Suprapubic skin (tissue), 4 donors: Measurements from ENCODE around the gene HHAT. TPM values are rescaled to one million over a fixed set of nuclear protein-coding genes. Genes with fewer than 3 reads are reported as not detected.
"Not testable (repeated sequence)": the region's sequence is repeated elsewhere in the genome, so short reads cannot be mapped to it uniquely, and the experiment has no call there.

Source experiments
- DNase-seq, 2 donors: peaks; one replicate each; pipeline ENCODE4 v3.0.0-alpha.2; 2019; ENCODE audit warnings: low spot score in 2 of 2
- H3K27ac ChIP-seq: fragments of 200-600 bp; sonication (generic); one replicate; pipeline ENCODE4 v1.5.1; 2019
- H3K27me3 ChIP-seq: fragments of 200-600 bp; sonication (generic); one replicate; pipeline ENCODE4 v1.5.1; 2019
- H3K36me3 ChIP-seq: fragments of 200-600 bp; sonication (generic); one replicate; pipeline ENCODE4 v1.5.1; 2019
- H3K4me1 ChIP-seq: fragments of 200-600 bp; sonication (generic); one replicate; pipeline ENCODE4 v1.5.1; 2019
- H3K4me3 ChIP-seq: fragments of 200-600 bp; sonication (generic); one replicate; pipeline ENCODE4 v1.5.1; 2019; ENCODE audit warnings: mild to moderate bottlenecking
- H3K9me3 ChIP-seq: fragments of 200-600 bp; sonication (generic); one replicate; pipeline ENCODE4 v1.5.1; 2019
- EP300 ChIP-seq: sonication (generic); formaldehyde crosslinking; IDR thresholded peaks from one replicate; pipeline ENCODE4 v1.6.1; 2017; ENCODE audit warnings: antibody characterized with exemption
- POLR2A ChIP-seq, 2 donors: fragments of 450-650 bp; IDR thresholded peaks; one replicate each; pipeline ENCODE4 v1.6.1; 2017; ENCODE audit warnings: antibody characterized with exemption in 2 of 2, mild to moderate bottlenecking in 2 of 2, moderate library complexity in 2 of 2
- POLR2AphosphoS5 ChIP-seq, 3 donors: sonication (generic); formaldehyde crosslinking; IDR thresholded peaks; one replicate each; pipeline ENCODE4 v1.6.1; 2017; ENCODE audit warnings: antibody characterized with exemption in 3 of 3
- WGBS: methylation state at CpG from one replicate; pipeline ENCODE4 v1.1.5; 2018; 5-methylcytosine and 5-hydroxymethylcytosine counted together
- total RNA-seq, 4 donors: library from RNA; depleted of rRNA; stranded (reverse); fragments of >200 nt; gene quantifications; one replicate each; pipeline ENCODE4 v1.1.0, GENCODE V29; 2016
- TF ChIP-seq, protein P1 (sequence below), 2 donors: fragments of 200-600 bp in 1 of 2; fragments of 450-650 bp in 1 of 2; sonication (generic) in 1 of 2; IDR thresholded peaks; one replicate each; pipeline ENCODE4 v1.5.1; 2016 to 2019; ENCODE audit warnings: antibody characterized with exemption in 2 of 2, mild to moderate bottlenecking in 1 of 2, moderate library complexity in 1 of 2

HHAT gene
- total RNA-seq, 4 donors from 2014 or later = 4.1 to 20.0 (median 9.3) TPM

DNA sequence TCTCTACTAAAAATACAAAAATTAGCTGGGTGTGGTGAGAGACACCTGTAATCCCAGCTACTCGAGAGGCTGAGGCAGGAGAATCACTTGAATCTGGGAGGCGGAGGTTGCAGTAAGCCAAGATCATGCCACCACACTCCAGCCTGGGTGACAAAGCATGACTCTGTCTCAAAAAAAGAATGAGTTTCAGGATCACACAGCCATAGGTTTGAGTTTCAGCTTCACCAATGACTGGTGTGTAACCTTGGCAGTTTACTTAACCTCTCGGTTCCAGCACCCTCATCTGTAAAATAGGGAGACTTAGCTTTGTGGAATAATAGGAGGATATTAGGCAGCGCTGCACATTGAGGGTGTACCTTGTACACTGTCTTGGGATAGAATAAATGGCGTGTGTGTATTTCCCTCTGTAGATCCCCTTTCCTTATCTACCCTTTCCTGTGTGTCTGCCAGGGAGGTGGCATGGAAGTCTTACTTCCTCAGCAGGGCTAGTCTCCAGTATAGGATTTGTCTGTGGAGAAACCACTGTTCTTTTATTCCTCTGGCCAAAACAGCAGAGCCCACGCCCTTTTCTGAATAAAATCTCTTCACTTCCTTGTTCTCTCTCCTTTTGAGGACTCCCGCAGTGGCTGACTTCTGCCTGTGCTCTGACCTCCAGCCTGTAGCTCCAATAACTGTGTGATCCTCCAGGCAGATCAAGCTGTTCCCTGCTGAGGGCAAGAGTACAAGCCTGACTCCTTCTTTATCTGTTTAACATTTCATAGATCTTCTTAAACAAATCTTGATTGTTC lies 90.4 kb downstream of the HHAT start:
- H3K27ac ChIP-seq = no peak overlapping the region
- no peak for TF ChIP-seq POLR2A (IDR thresholded peaks at IDR 0.05)
- TF ChIP-seq POLR2AphosphoS5 (IDR thresholded peaks at IDR 0.05) = no peak
- no peak for TF ChIP-seq EP300
- TF ChIP-seq, protein P1, sequence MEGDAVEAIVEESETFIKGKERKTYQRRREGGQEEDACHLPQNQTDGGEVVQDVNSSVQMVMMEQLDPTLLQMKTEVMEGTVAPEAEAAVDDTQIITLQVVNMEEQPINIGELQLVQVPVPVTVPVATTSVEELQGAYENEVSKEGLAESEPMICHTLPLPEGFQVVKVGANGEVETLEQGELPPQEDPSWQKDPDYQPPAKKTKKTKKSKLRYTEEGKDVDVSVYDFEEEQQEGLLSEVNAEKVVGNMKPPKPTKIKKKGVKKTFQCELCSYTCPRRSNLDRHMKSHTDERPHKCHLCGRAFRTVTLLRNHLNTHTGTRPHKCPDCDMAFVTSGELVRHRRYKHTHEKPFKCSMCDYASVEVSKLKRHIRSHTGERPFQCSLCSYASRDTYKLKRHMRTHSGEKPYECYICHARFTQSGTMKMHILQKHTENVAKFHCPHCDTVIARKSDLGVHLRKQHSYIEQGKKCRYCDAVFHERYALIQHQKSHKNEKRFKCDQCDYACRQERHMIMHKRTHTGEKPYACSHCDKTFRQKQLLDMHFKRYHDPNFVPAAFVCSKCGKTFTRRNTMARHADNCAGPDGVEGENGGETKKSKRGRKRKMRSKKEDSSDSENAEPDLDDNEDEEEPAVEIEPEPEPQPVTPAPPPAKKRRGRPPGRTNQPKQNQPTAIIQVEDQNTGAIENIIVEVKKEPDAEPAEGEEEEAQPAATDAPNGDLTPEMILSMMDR (IDR thresholded peaks at IDR 0.05) = no peak
- H3K36me3 ChIP-seq = no peaks in the 10 kb centered on the region
- no peak for DNase-seq
- no peak overlapping the region for H3K4me3 ChIP-seq
- H3K27me3 ChIP-seq = no peaks in the 10 kb centered on the region
- peaks cover 2% of the 10 kb centered on the region for H3K4me1 ChIP-seq
- WGBS = 90% methylated on average over 7 of the region's 7 CpGs
- H3K9me3 ChIP-seq = no peaks in the 10 kb centered on the region

DNA sequence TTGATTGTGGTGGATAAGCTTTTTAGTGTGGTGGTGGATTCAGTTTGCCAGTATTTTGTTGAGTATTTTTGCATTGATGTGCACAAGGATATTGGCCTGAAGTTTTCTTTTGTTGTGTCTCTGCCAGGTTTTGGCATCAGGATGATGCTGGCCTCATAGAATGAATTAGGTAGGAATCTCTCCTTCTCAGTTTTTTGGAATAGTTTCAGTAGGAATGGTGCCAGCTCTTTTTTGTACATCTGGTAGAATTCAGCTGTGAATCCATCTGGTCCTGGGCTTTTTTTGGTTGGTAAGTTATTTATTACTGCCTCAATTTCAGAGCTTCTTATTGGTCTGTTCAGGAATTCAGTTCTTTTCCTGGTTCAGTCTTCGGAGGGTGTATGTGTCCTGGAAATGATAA lies 98.0 kb downstream of the HHAT start:
- H3K4me1 ChIP-seq, H3K9me3 ChIP-seq, DNase-seq, H3K4me3 ChIP-seq, H3K27ac ChIP-seq, H3K27me3 ChIP-seq, H3K36me3 ChIP-seq: not testable (repeated sequence)
- 74% methylated on average over 1 of the region's 1 CpG for WGBS

DNA sequence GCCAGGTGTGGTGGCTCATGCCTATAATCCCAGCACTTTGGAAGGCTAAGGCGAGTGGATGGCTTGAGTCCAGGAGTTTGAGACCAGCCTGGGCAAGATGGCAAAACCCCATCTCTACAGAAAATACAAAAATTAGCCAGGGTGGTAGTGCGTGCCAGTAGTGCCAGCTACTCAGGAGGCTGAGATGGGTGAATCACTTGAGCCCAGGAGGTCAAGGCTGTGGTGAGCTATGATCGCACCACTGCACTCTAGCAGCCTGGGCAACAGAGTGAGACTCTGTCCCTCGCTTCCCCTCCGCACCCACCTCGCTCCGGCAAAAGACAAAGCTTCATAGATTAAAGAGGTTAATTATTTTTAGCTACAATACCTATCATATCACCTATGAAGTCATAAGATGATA lies 100.0 kb downstream of the HHAT start:
- Histone ChIP-seq H3K9me3 (no peaks in the 10 kb centered on the region), H3K27ac (no peak overlapping the region), H3K4me1 (no peaks in the 10 kb centered on the region), H3K4me3 (no peak overlapping the region), H3K27me3 (no peaks in the 10 kb centered on the region), H3K36me3 (no peaks in the 10 kb centered on the region)
- DNase-seq = no peak
- TF ChIP-seq EP300 (no peak), POLR2A (IDR thresholded peaks at IDR 0.05) (no peak), POLR2AphosphoS5 (IDR thresholded peaks at IDR 0.05) (no peak)
- TF ChIP-seq, protein P1 (IDR thresholded peaks at IDR 0.05) = no peak
- 98% methylated on average over 7 of the region's 7 CpGs for WGBS

DNA sequence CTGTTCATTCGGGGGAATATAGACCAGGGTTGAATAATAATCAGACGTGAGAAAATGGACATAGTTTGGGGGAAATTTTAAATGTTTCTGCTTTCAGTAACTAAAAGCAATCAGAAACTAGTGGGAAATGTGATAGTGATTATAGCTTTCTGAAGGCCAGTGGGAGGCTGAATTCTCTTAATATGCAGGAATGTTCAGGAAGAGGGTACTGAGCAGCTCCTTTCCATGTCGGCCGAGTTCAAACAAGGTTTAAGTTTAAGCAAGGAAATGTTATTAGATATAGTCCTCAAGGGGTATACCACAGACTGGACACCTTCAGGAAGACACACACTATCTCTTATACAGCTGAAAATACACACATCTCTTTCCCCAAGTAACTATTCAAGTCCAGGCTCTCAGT lies 105.5 kb downstream of the HHAT start:
- TF ChIP-seq POLR2A (IDR thresholded peaks at IDR 0.05) (no peak), POLR2AphosphoS5 (IDR thresholded peaks at IDR 0.05) (no peak)
- no peak overlapping the region for H3K27ac ChIP-seq
- no peaks in the 10 kb centered on the region for H3K27me3 ChIP-seq
- no peaks in the 10 kb centered on the region for H3K9me3 ChIP-seq
- WGBS = 67% methylated on average over 4 of the region's 4 CpGs
- H3K4me1 ChIP-seq = no peaks in the 10 kb centered on the region
- H3K36me3 ChIP-seq = no peaks in the 10 kb centered on the region
- DNase-seq = no peak
- H3K4me3 ChIP-seq = no peak overlapping the region

DNA sequence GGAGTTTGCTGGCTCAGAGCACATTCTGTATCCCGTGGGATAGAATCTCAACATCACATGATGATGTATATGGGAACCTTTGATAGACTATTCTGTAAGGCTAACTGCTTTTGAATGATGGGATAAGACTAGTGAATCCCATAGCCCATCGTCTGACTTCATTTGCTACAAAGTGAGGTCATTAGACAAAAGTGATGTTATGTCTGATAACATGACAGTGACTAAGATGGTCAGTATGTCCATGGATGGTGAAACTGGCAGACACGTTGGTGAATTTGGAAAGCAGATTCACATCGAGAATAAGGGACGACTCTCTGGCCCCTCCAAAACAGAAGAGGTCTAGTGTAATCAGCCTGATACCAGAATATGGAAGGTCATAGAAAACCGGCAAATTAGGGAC lies 108.4 kb downstream of the HHAT start:
- TF ChIP-seq POLR2AphosphoS5 (IDR thresholded peaks at IDR 0.05) = no peak
- TF ChIP-seq, protein P1 (IDR thresholded peaks at IDR 0.05) = no peak
- TF ChIP-seq EP300 = no peak
- no peak for TF ChIP-seq POLR2A (IDR thresholded peaks at IDR 0.05)
- Histone ChIP-seq H3K27me3 (no peaks in the 10 kb centered on the region), H3K4me1 (no peaks in the 10 kb centered on the region), H3K36me3 (no peaks in the 10 kb centered on the region), H3K9me3 (no peaks in the 10 kb centered on the region), H3K4me3 (no peak overlapping the region), H3K27ac (no peak overlapping the region)
- DNase-seq = no peak
- 88% methylated on average over 6 of the region's 6 CpGs for whole genome bisulfite sequencing

DNA sequence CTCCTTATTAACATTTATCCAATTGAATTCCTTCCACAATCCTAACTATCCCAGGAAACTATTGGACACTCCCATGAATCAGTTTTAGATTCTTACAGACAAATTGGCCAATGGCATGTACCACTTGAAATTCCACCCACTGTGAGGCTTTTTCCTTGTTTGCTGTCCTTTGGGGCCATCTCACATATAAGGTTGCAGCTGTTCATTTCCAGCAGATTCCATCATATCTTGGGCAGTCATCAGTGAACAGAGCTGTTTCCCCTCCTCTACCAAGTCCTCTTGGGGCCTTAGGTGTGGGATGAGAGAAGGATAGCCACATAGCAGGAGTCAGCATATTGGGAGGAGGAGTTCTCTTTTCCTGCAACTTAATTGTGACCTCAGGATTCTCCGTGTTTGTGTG lies 109.1 kb downstream of the HHAT start:
- H3K27ac ChIP-seq = no peak overlapping the region
- 100% methylated on average over 1 of the region's 1 CpG for WGBS
- H3K4me1 ChIP-seq = no peaks in the 10 kb centered on the region
- DNase-seq = no peak
- H3K4me3 ChIP-seq = no peak overlapping the region
- H3K27me3 ChIP-seq = no peaks in the 10 kb centered on the region
- H3K9me3 ChIP-seq = no peaks in the 10 kb centered on the region
- TF ChIP-seq POLR2A (IDR thresholded peaks at IDR 0.05) (no peak), POLR2AphosphoS5 (IDR thresholded peaks at IDR 0.05) (no peak), EP300 (no peak)
- TF ChIP-seq, protein P1 (IDR thresholded peaks at IDR 0.05) = no peak
- H3K36me3 ChIP-seq = no peaks in the 10 kb centered on the region
